MM.1S (cell line): ENCODE data around the gene CACNA1C.

Experiments used
- CTCF ChIP-seq: fragments of 300-600 bp; sonication (generic); IDR thresholded peaks from 2 replicates; pipeline ENCODE4 v1.5.1; 2016; ENCODE audit warnings: antibody characterized with exemption, low read length, mixed read lengths
- EZH2 ChIP-seq: fragments of 300-600 bp; sonication (generic); optimal IDR thresholded peaks from 2 replicates; pipeline ENCODE3; 2017; ENCODE audit warnings: low read depth, mild to moderate bottlenecking, antibody characterized with exemption, low read length, mixed read lengths

DNA sequence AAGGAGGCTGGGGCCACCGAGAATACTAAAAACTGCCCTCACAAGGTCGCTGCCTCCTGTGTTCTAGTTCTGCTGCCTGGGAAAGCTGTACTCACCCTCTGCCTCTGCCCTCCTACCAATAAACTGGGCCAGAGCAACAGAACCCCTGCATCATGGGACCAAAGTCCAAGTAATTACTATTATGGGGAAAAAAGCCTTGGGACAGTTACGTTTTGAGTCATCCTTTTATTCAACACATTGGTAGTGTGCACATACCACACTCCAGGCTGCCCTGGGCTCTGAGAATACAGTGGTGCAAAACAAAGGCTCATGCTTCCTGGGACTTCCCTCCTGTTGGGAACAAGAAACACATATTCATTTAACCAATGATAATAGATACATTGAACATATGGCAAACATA, 49.0 kb downstream of the CACNA1C start:
- TF ChIP-seq EZH2 (no peak), CTCF (no peak)
